ENCODE results near the gene FOXA2.

GRCh38 chr20:22557403-22558276 lies 26.7 kb downstream of the FOXA2 start:
- TF ChIP-seq CTCF (conservative IDR thresholded peaks at IDR 0.05 in 1 of 2, IDR thresholded peaks at IDR 0.05 in 1 of 2; ENCODE audit: low read depth in 1 of 2, low read length in 2 of 2) (no peak), EZH2 (IDR thresholded peaks at IDR 0.05; ENCODE audit: low read length, missing control alignments) (no peak)

Data from fibroblast of lung (primary cell).